IMR-90 (cell line): ENCODE results near the gene ZNF124. TPM values are rescaled to one million over a fixed set of nuclear protein-coding genes. Genes with fewer than 3 reads are reported as not detected.
"Not testable (repeated sequence)": the region's sequence is repeated elsewhere in the genome, so short reads cannot be mapped to it uniquely, and the experiment has no call there.

Source experiments
- ATAC-seq: fragments of 200-7000 bp; cut with Tn5 transposase; 2 replicates; pipeline ENCODE4 v1.9.1; 2020; ENCODE audit warnings: low read depth, mild to moderate bottlenecking, moderate library complexity
- BruUV-seq: library from RNA; stranded (reverse); fragments of 400-500 nt; replicated peaks from 2 replicates; lab custom pipeline; 2021; lab: Mats Ljungman, UMichigan
- CTCF ChIA-PET: fragments of 300-600 bp; formaldehyde crosslinking; extraction: SDS; loops from one replicate; lab custom pipeline; 2021; ENCODE audit warnings: antibody characterized with exemption; lab: Yijun Ruan, JAX
- POLR2A ChIA-PET: fragments of 300-600 bp; sonication (Branson Sonifier 250); formaldehyde crosslinking; loops from one replicate; lab custom pipeline; 2022; ENCODE audit warnings: antibody characterized with exemption; ENCODE audit not compliant: unreplicated experiment; lab: Charles Lee
- DNase-seq: peaks from one replicate; pipeline ENCODE4 v3.0.0; 2013
- H2AFZ ChIP-seq: replicated peaks from 2 replicates; pipeline ENCODE3; 2013; ENCODE audit warnings: low read length, mild to moderate bottlenecking; ENCODE audit not compliant: poor library complexity
- H2AK5ac ChIP-seq: 2 replicates; pipeline ENCODE4 v1.6.1; 2013; ENCODE audit warnings: low read depth, low read length, inconsistent platforms
- H2AK9ac ChIP-seq: replicated peaks from 2 replicates; pipeline ENCODE3; 2013; ENCODE audit warnings: mild to moderate bottlenecking, low read depth, low read length, moderate library complexity; ENCODE audit not compliant: poor library complexity
- H2BK120ac ChIP-seq: 2 replicates; pipeline ENCODE4 v1.6.1; 2013; ENCODE audit warnings: low read depth, low read length, inconsistent platforms
- H2BK15ac ChIP-seq: 3 replicates; pipeline ENCODE4 v1.6.1; 2013; ENCODE audit warnings: low read depth, low read length, inconsistent platforms
- H2BK20ac ChIP-seq: 2 replicates; pipeline ENCODE4 v1.6.1; 2013; ENCODE audit warnings: low read depth, mild to moderate bottlenecking, inconsistent platforms, low read length, moderate library complexity
- H2BK5ac ChIP-seq: 2 replicates; pipeline ENCODE4 v1.6.1; 2013; ENCODE audit warnings: mild to moderate bottlenecking, low read depth, low read length, inconsistent platforms; ENCODE audit not compliant: poor library complexity, severe bottlenecking
- H3K14ac ChIP-seq: replicated peaks from 2 replicates; pipeline ENCODE4 v1.6.1; 2013; ENCODE audit warnings: low read depth, low read length, inconsistent platforms
- H3K18ac ChIP-seq: 2 replicates; pipeline ENCODE4 v1.6.1; 2013; ENCODE audit warnings: low read depth, low read length, control low read depth
- H3K23ac ChIP-seq: 2 replicates; pipeline ENCODE4 v1.6.1; 2013; ENCODE audit warnings: low read depth, low read length, inconsistent platforms
- H3K27ac ChIP-seq: 2 replicates; pipeline ENCODE4 v1.5.1; 2013; ENCODE audit warnings: mild to moderate bottlenecking, control low read depth, low read length; ENCODE audit not compliant: insufficient read depth
- H3K27me3 ChIP-seq: 2 replicates; pipeline ENCODE4 v1.6.1; 2013; ENCODE audit warnings: low read length; ENCODE audit not compliant: control insufficient read depth, insufficient read depth
- H3K36me3 ChIP-seq: 2 replicates; pipeline ENCODE4 v1.6.1; 2013; ENCODE audit warnings: low read length, mixed read lengths; ENCODE audit not compliant: control insufficient read depth, insufficient read depth
- H3K4ac ChIP-seq: 2 replicates; pipeline ENCODE4 v1.6.1; 2013; ENCODE audit warnings: low read depth, low read length, inconsistent platforms
- H3K4me1 ChIP-seq: 2 replicates; pipeline ENCODE4 v1.6.1; 2013; ENCODE audit warnings: low read length, mixed read lengths; ENCODE audit not compliant: control insufficient read depth, insufficient read depth
- H3K4me2 ChIP-seq: 2 replicates; pipeline ENCODE4 v1.6.1; 2013; ENCODE audit warnings: low read depth, mild to moderate bottlenecking, control low read depth, low read length, moderate library complexity
- H3K4me3 ChIP-seq: 2 replicates; pipeline ENCODE4 v1.5.1; 2013; ENCODE audit warnings: low read depth, mild to moderate bottlenecking, control low read depth, low read length, moderate library complexity; ENCODE audit not compliant: insufficient read depth
- H3K56ac ChIP-seq: 2 replicates; pipeline ENCODE4 v1.6.1; 2013; ENCODE audit warnings: low read length, inconsistent platforms; ENCODE audit not compliant: insufficient read depth; ENCODE audit errors: extremely low read depth
- H3K79me1 ChIP-seq, 2 experiments: 2 replicates each; pipeline ENCODE4 v1.6.1; 2013; ENCODE audit warnings: low read length in 2 of 2, inconsistent platforms in 1 of 2, low read depth in 1 of 2
- H3K9ac ChIP-seq: 2 replicates; pipeline ENCODE4 v1.6.1; 2013; ENCODE audit warnings: low read depth, low read length, control low read depth
- H3K9me1 ChIP-seq: 2 replicates; pipeline ENCODE4 v1.6.1; 2013; ENCODE audit warnings: low read length, inconsistent platforms; ENCODE audit not compliant: insufficient read depth
- H3K9me3 ChIP-seq: 2 replicates; pipeline ENCODE4 v1.6.1; 2013; ENCODE audit warnings: low read length; ENCODE audit not compliant: control insufficient read depth, insufficient read depth
- H4K20me1 ChIP-seq: 2 replicates; pipeline ENCODE4 v1.6.1; 2013; ENCODE audit warnings: low read length, inconsistent platforms; ENCODE audit not compliant: insufficient read depth
- H4K5ac ChIP-seq: 2 replicates; pipeline ENCODE4 v1.6.1; 2013; ENCODE audit warnings: mild to moderate bottlenecking, low read depth, low read length, control low read depth
- H4K8ac ChIP-seq, 2 experiments: 2 replicates each; pipeline ENCODE4 v1.6.1; 2013; ENCODE audit warnings: low read depth in 2 of 2, low read length in 2 of 2, control low read depth in 1 of 2, inconsistent platforms in 1 of 2
- H4K91ac ChIP-seq: 2 replicates; pipeline ENCODE4 v1.6.1; 2013; ENCODE audit warnings: low read depth, low read length, inconsistent platforms; ENCODE audit not compliant: insufficient read depth
- WGBS, 2 experiments: methylation state at CpG; one replicate each; pipeline versions ENCODE4 v1.1.5 to v1.1.7; 2013; ENCODE audit warnings: missing lambda C conversion rate in 2 of 2; ENCODE audit not compliant: insufficient read length in 1 of 2; ENCODE audit errors: extremely low coverage in 2 of 2; 5-methylcytosine and 5-hydroxymethylcytosine counted together
- dilution Hi-C: fragments of 300-500 bp; cut with HindIII; formaldehyde crosslinking; loops from one replicate; pipeline ENCODE4 v1.14.3; 2018; ENCODE audit warnings: low sequenced_read_pairs; ENCODE audit not compliant: unreplicated experiment
- in situ Hi-C: fragments of 300-500 bp; cut with MboI; formaldehyde crosslinking; loops from 3 replicates; pipeline ENCODE4 v1.14.3; 2019; ENCODE audit warnings: low sequenced_read_pairs, inconsistent platforms, mixed read lengths
- intact Hi-C: fragments of 100-400 bp; cut with micrococcal nuclease; formaldehyde crosslinking; loops from 2 replicates; pipeline ENCODE4 v1.10.0; 2022
- polyA plus RNA-seq, 3 experiments: library from polyadenylated mRNA; depleted of rRNA; stranded (reverse); fragments of >200 nt; gene quantifications; 2 replicates each; pipeline ENCODE4 v1.2.3, GENCODE V29; 2012; ENCODE audit warnings: low replicate concordance in 1 of 3
- total RNA-seq: library from RNA; depleted of rRNA; stranded (reverse); fragments of >200 nt; gene quantifications from 2 replicates; pipeline ENCODE4 v1.2.3, GENCODE V29; 2012

The ZNF124 gene
- total and polyA plus RNA-seq, 2 of the 4 experiments (the other 2 are of a cell fraction): 3.2 to 89.3 TPM

- H3K4me1 ChIP-seq, DNase-seq, H3K36me3 ChIP-seq, in situ Hi-C loops, H4K8ac ChIP-seq, H3K9me1 ChIP-seq, H2BK5ac ChIP-seq, H3K79me1 ChIP-seq, intact Hi-C loops, H4K20me1 ChIP-seq, H2AK9ac ChIP-seq, H3K4me3 ChIP-seq, dilution Hi-C loops, H4K91ac ChIP-seq, H3K27ac ChIP-seq, H3K18ac ChIP-seq, H3K9ac ChIP-seq, ATAC-seq, H2BK20ac ChIP-seq, POLR2A ChIA-PET, H3K27me3 ChIP-seq, H4K5ac ChIP-seq, BruUV-seq, H2BK120ac ChIP-seq, CTCF ChIA-PET, H2AFZ ChIP-seq, H3K23ac ChIP-seq, H3K4me2 ChIP-seq, H2AK5ac ChIP-seq, H3K14ac ChIP-seq, H2BK15ac ChIP-seq, H3K4ac ChIP-seq, H3K56ac ChIP-seq: not testable (repeated sequence)
- H3K9me3 ChIP-seq: peaks cover 26% of the 10 kb centered on the region
- 97% methylated on average over 6 of the region's 10 CpGs; no CpG with 5 or more reads in 1 of the 2 experiments for WGBS, 2 experiments
These were observed 24.7 kb downstream of the ZNF124 start for GRCh38 chr1:247147120-247147519.
